ENCODE measurements around the gene TPPP2. TPM values are rescaled to one million over a fixed set of nuclear protein-coding genes. Genes with fewer than 3 reads are reported as not detected.
A peak's percentile ranks its signal among the peaks of the same experiment; 100 is the strongest.
"Not testable (repeated sequence)": the region's sequence is repeated elsewhere in the genome, so short reads cannot be mapped to it uniquely, and the experiment has no call there.

Gene TPPP2
- total and polyA plus RNA-seq, 4 donors: not detected

DNA sequence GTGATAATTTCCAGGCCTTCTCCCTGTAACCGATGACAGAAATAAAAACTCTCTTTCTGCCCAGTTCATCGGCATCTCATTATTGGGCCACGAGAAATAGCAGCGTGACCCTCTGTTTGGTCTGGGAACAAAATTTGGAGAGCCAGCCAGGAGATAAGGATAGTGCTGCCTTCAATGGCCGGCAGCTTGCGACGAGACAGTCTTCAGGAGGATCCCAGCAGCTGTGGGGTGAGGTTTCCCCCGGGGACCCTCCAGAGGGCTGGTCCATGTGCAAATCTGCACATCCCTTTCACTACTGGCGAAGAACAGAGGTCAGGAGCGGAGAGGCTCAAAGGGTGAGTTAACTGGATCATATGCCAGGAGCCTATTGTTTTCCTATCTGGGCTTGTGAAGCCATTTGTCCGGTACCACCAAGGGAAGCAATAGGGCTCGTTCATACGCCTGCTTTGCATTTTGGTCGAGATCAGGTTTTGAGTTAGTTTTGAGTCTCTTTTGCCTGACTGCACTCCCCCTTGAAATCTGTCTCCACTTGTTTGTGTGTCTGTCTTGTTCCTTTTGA, 26.1 kb upstream of the TPPP2 start:
- Histone ChIP-seq H3K9me3 (ENCODE audit: control insufficient read depth, low read length) (no peaks in the 10 kb centered on the region), H3K4me3 (ENCODE audit: low read length in 2 of 2) (no peak overlapping the region), H3K36me3 (ENCODE audit: control insufficient read depth in 1 of 2, insufficient read depth in 2 of 2, low read length in 1 of 2) (no peaks in the 10 kb centered on the region), H3K27me3 (ENCODE audit: control insufficient read depth in 1 of 2, insufficient read depth in 2 of 2, low read length in 1 of 2) (no peaks in the 10 kb centered on the region), H3K4me1 (ENCODE audit: control insufficient read depth in 1 of 2, insufficient read depth in 2 of 2, low read length in 2 of 2) (no peaks in the 10 kb centered on the region), H3K27ac (ENCODE audit: low read depth in 1 of 2, low read length in 2 of 2) (no peak overlapping the region)
- intact Hi-C loops (cut with DNase I): loop anchor here in 1 of 2 donors (5.0 kb wide), 1 partner anchor 38 kb away; the partner anchor contains the start of gene RNASE7
- DNase-seq (no peak), ATAC-seq (ENCODE audit: low FRiP score) (no peak)
- WGBS, 2 donors: 78 to 81% methylated on average over 13 to 14 of the region's 14 CpGs

DNA sequence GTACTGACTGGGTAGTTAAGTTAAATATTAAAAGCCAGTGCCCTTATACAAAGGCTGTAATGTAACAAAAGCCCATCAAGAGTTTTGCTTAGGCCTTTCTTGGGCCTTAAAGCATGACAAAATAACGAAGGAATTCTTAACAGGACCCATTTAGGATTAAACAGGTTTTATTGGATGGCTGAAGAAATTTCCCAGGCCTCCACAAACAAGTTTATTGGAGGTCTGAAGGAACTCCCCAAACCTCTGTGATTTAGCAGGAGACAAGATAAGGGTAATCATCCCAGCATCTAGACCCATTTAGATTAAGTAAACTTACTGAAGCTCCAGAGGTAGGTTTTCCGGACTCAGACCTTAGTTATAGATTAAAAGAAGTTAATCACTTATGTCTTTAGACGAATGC, 20.3 kb upstream of the TPPP2 start:
- intact Hi-C loops (cut with DNase I): not testable (repeated sequence)

DNA sequence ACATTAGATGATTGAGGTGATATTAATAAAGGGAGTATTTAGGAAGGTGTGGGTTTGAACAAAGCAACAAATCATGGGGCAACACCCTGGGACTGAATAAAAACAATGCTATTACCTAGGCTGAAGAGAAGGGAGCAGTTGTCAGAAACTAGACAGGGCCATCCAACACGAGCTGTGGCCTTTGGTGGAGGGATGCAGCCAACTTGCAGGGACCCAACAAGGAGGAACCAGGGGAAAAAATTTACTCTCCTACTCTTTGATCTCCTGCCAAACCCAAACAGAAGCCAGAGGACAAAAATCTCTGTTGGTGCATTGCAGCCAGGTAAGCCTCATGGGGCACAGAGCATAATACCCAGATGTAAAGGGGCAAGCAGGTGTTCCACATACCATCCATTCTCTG, 18.9 kb upstream of the TPPP2 start:
- Histone ChIP-seq H3K9me3 (ENCODE audit: control insufficient read depth, low read length) (no peaks in the 10 kb centered on the region), H3K36me3 (ENCODE audit: control insufficient read depth in 1 of 2, insufficient read depth in 2 of 2, low read length in 1 of 2) (no peaks in the 10 kb centered on the region), H3K4me3 (ENCODE audit: low read length in 2 of 2) (no peak overlapping the region), H3K4me1 (ENCODE audit: control insufficient read depth in 1 of 2, insufficient read depth in 2 of 2, low read length in 2 of 2) (no peaks in the 10 kb centered on the region), H3K27ac (ENCODE audit: low read depth in 1 of 2, low read length in 2 of 2) (no peak overlapping the region), H3K27me3 (ENCODE audit: control insufficient read depth in 1 of 2, insufficient read depth in 2 of 2, low read length in 1 of 2) (no peaks in the 10 kb centered on the region)
- intact Hi-C loops (cut with DNase I): no loop called here
- DNase-seq (no peak), ATAC-seq (ENCODE audit: low FRiP score) (no peak)
- 79 to 81% methylated on average over 1 of the region's 1 CpG for WGBS, 2 donors

More for the DNA sequence above, 20.3 kb upstream of the TPPP2 start:
- not testable (repeated sequence) for DNase-seq; H3K9me3 ChIP-seq (ENCODE audit: control insufficient read depth, low read length); ATAC-seq (ENCODE audit: low FRiP score); H3K4me1 ChIP-seq (ENCODE audit: control insufficient read depth in 1 of 2, insufficient read depth in 2 of 2, low read length in 2 of 2); H3K27me3 ChIP-seq (ENCODE audit: control insufficient read depth in 1 of 2, insufficient read depth in 2 of 2, low read length in 1 of 2); H3K27ac ChIP-seq (ENCODE audit: low read depth in 1 of 2, low read length in 2 of 2); H3K36me3 ChIP-seq (ENCODE audit: control insufficient read depth in 1 of 2, insufficient read depth in 2 of 2, low read length in 1 of 2); H3K4me3 ChIP-seq (ENCODE audit: low read length in 2 of 2)
- 81 to 86% methylated on average over 3 of the region's 3 CpGs for WGBS, 2 donors

DNA sequence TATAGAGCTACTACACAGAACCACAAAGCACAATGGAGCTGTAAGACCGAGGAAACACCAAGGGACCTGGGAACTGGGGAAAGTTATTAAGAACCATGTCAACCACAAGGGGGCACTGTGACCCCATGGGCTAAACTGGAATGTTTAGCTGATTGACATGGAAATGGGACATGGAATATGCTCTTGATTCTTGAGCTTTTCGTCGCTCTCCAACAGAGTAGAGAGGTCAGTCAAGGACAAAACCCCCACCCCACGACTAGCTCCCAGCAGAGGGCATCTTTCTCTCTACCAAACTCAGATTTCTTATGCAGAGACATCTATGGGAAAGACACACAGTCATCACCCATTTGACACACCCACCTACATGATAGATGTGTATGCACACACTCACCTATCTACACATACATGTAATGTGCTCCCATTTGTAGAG, 15.2 kb upstream of the TPPP2 start:
- ATAC-seq (ENCODE audit: low FRiP score) (peak; percentile 88), DNase-seq (peak; percentile 87 to 90)
- H3K36me3 ChIP-seq (ENCODE audit: control insufficient read depth in 1 of 2, insufficient read depth in 2 of 2, low read length in 1 of 2): peaks cover 0 to 4% of the 10 kb centered on the region in 2 donors
- WGBS, 2 donors: 0 to 1% methylated on average over 4 of the region's 4 CpGs
- no peak overlapping the region for H3K4me3 ChIP-seq (ENCODE audit: low read length in 2 of 2)
- H3K27ac ChIP-seq (ENCODE audit: low read depth in 1 of 2, low read length in 2 of 2): no peak overlapping the region
- no peaks in the 10 kb centered on the region for H3K27me3 ChIP-seq (ENCODE audit: control insufficient read depth in 1 of 2, insufficient read depth in 2 of 2, low read length in 1 of 2)
- intact Hi-C loops (cut with DNase I): loop anchor here (1.0 to 5.0 kb wide), 5 partner anchors 25 to 93 kb away; no protein-coding TSS in a partner anchor
- H3K4me1 ChIP-seq (ENCODE audit: control insufficient read depth in 1 of 2, insufficient read depth in 2 of 2, low read length in 2 of 2): no peaks in the 10 kb centered on the region
- no peaks in the 10 kb centered on the region for H3K9me3 ChIP-seq (ENCODE audit: control insufficient read depth, low read length)

DNA sequence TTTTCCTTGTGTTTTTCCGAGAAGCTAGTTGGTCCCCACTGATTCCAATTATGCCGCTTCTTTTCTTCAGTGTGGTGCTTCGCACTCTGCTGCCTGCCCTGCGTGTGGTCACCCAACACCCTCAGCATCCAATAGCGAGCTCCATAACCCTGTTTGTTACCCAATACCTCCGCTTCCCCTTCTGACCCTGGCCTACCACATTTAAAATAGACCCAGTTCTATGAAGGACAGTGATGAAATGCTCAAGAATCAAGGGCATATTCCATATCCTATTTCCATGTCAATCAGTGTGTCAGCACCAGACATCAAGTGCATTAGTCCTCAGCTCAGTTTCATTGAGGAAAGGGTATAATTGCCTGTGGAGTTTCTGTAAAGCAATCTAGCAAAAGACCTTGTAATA, 14.7 kb upstream of the TPPP2 start:
- intact Hi-C loops (cut with DNase I): loop anchor here (1.0 to 5.0 kb wide), 4 partner anchors 24 to 92 kb away; no protein-coding TSS in a partner anchor
- Histone ChIP-seq H3K4me3 (ENCODE audit: low read length in 2 of 2) (no peak overlapping the region), H3K27ac (ENCODE audit: low read depth in 1 of 2, low read length in 2 of 2) (no peak overlapping the region), H3K4me1 (ENCODE audit: control insufficient read depth in 1 of 2, insufficient read depth in 2 of 2, low read length in 2 of 2) (no peaks in the 10 kb centered on the region), H3K36me3 (ENCODE audit: control insufficient read depth in 1 of 2, insufficient read depth in 2 of 2, low read length in 1 of 2) (peaks cover 0 to 4% of the 10 kb centered on the region in 2 donors), H3K27me3 (ENCODE audit: control insufficient read depth in 1 of 2, insufficient read depth in 2 of 2, low read length in 1 of 2) (no peaks in the 10 kb centered on the region), H3K9me3 (ENCODE audit: control insufficient read depth, low read length) (no peaks in the 10 kb centered on the region)
- ATAC-seq (ENCODE audit: low FRiP score): no peak
- WGBS, 2 donors: 71 to 78% methylated on average over 6 of the region's 6 CpGs
- no peak for DNase-seq

DNA sequence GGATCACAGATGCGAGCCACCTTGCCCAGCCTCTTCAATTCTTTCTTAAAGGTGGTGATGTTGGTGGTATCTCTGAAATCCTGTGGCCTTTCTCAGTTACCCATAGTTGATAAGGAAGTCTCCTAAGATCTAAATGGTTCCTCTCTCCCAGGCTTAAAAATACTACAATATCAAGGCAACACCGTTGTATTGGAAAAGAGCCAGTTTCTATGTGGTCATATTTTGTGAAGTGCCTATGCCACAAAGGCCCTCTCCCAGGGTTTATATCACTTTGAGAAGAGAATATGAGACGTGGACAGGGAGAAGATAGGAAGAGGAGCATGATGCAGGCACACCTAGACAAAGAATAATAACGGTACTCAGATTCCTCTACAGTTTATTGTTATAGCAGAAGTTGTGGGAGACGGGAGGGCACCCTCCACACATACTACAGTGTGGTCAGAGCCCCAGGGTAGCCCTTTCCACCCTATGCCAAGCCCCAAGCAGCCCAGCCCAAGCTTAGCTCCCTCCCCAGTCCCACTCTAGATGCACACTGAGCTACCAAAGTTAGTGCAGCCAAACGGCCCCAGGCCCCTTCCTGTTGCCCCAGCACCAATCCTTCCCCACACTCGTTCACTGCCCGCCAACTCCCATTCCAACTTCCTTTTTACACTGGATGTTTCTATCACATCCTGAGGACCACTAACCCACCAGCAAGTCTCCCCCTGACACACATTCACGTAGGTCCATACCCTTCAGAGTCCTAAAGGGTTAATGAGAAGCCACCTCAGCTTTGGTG, 13.4 kb upstream of the TPPP2 start:
- Histone ChIP-seq H3K27me3 (ENCODE audit: control insufficient read depth in 1 of 2, insufficient read depth in 2 of 2, low read length in 1 of 2) (no peaks in the 10 kb centered on the region), H3K27ac (ENCODE audit: low read depth in 1 of 2, low read length in 2 of 2) (no peak overlapping the region), H3K4me1 (ENCODE audit: control insufficient read depth in 1 of 2, insufficient read depth in 2 of 2, low read length in 2 of 2) (no peaks in the 10 kb centered on the region), H3K36me3 (ENCODE audit: control insufficient read depth in 1 of 2, insufficient read depth in 2 of 2, low read length in 1 of 2) (peaks cover 0 to 5% of the 10 kb centered on the region in 2 donors), H3K4me3 (ENCODE audit: low read length in 2 of 2) (no peak overlapping the region), H3K9me3 (ENCODE audit: control insufficient read depth, low read length) (no peaks in the 10 kb centered on the region)
- DNase-seq (no peak), ATAC-seq (ENCODE audit: low FRiP score) (no peak)
- intact Hi-C loops (cut with DNase I): loop anchor here (5.0 kb wide), 2 partner anchors 76 to 91 kb away; no protein-coding TSS in a partner anchor
- 62 to 66% methylated on average over 9 of the region's 9 CpGs for WGBS, 2 donors

DNA sequence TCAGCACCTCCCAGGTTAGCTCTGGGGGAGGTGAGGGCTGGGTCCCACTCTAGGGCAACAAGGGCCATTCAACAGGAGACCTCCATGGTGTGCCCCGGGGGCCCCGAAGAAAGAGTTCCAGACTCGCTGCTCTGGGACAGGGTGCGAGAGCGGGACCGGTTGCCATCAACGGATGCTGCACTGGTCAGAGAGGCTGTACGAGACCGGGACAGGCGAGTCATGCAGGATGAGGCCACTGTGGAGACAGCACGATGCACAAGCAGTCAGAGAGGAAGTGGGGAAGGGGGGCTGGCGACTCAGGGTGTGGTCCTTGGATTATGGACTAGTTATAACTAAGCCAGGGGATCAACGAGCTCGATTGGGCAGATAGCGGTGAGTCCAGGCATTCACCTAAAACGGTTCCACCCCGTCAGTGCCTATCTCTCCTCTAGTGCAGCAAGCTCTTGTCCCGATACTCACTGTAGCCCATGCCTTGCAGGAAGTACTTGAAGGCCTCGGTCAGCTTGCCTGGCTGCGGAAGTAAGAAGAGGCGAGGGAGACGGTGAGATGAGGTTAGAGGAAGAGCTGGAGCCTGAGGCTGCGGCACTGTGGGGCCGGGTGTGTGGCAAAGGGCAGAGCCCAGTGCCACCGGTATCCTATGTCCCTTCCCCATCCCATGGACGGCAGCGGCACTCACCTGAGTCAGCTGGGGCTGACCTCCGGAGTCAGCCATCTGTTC, 12.3 kb upstream of the TPPP2 start:
- no peaks in the 10 kb centered on the region for H3K27me3 ChIP-seq (ENCODE audit: control insufficient read depth in 1 of 2, insufficient read depth in 2 of 2, low read length in 1 of 2)
- intact Hi-C loops (cut with DNase I): loop anchor here (5.0 kb wide), 2 partner anchors 75 to 90 kb away; no protein-coding TSS in a partner anchor
- H3K36me3 ChIP-seq (ENCODE audit: control insufficient read depth in 1 of 2, insufficient read depth in 2 of 2, low read length in 1 of 2): peaks cover 0 to 5% of the 10 kb centered on the region in 2 donors
- no peak overlapping the region for H3K27ac ChIP-seq (ENCODE audit: low read depth in 1 of 2, low read length in 2 of 2)
- 83 to 86% methylated on average over 28 of the region's 28 CpGs for WGBS, 2 donors
- ATAC-seq (ENCODE audit: low FRiP score) (no peak), DNase-seq (no peak)
- H3K9me3 ChIP-seq (ENCODE audit: control insufficient read depth, low read length): no peaks in the 10 kb centered on the region
- no peak overlapping the region for H3K4me3 ChIP-seq (ENCODE audit: low read length in 2 of 2)
- H3K4me1 ChIP-seq (ENCODE audit: control insufficient read depth in 1 of 2, insufficient read depth in 2 of 2, low read length in 2 of 2): no peaks in the 10 kb centered on the region

DNA sequence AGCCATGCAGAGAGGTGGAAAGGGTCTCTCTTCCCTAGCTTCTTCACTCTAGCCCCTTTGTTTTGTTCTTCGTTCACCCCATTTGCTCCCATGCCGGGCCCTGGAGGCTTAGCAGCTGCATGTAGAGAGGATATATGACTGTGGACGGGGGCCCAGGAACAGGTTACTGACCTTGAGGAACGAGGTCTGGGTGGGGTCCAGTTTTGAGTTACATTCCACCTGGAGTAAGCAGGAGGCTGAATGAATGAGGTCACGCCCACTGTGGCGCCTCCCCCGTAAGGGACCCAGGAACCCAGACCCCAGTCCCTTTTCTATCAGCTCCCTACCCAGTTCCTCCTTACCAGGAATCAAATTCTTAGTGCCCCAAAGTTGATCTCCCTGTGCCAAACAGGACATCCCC, 11.7 kb upstream of the TPPP2 start:
- Histone ChIP-seq H3K36me3 (ENCODE audit: control insufficient read depth in 1 of 2, insufficient read depth in 2 of 2, low read length in 1 of 2) (peaks cover 0 to 5% of the 10 kb centered on the region in 2 donors), H3K4me3 (ENCODE audit: low read length in 2 of 2) (no peak overlapping the region), H3K27ac (ENCODE audit: low read depth in 1 of 2, low read length in 2 of 2) (no peak overlapping the region), H3K4me1 (ENCODE audit: control insufficient read depth in 1 of 2, insufficient read depth in 2 of 2, low read length in 2 of 2) (no peaks in the 10 kb centered on the region), H3K9me3 (ENCODE audit: control insufficient read depth, low read length) (no peaks in the 10 kb centered on the region), H3K27me3 (ENCODE audit: control insufficient read depth in 1 of 2, insufficient read depth in 2 of 2, low read length in 1 of 2) (no peaks in the 10 kb centered on the region)
- ATAC-seq (ENCODE audit: low FRiP score) (no peak), DNase-seq (no peak)
- whole genome bisulfite sequencing, 2 donors: 85 to 92% methylated on average over 7 of the region's 7 CpGs
- intact Hi-C loops (cut with DNase I): loop anchor here (5.0 kb wide), 2 partner anchors 74 to 89 kb away; no protein-coding TSS in a partner anchor
